Measurements from ENCODE around the gene MTHFD1. TPM values are rescaled to one million over a fixed set of nuclear protein-coding genes. Genes with fewer than 3 reads are reported as not detected.

MTHFD1 gene
- total RNA-seq, result 100 to 1,000 TPM; 124 to 129 TPM

GRCh38 chr14:64387782-64388532 lies at the start of gene MTHFD1:
MTHFD1 (plus strand) TSS chr14:64388353; CDS start chr14:64388428, 75 bp downstream.

DNA sequence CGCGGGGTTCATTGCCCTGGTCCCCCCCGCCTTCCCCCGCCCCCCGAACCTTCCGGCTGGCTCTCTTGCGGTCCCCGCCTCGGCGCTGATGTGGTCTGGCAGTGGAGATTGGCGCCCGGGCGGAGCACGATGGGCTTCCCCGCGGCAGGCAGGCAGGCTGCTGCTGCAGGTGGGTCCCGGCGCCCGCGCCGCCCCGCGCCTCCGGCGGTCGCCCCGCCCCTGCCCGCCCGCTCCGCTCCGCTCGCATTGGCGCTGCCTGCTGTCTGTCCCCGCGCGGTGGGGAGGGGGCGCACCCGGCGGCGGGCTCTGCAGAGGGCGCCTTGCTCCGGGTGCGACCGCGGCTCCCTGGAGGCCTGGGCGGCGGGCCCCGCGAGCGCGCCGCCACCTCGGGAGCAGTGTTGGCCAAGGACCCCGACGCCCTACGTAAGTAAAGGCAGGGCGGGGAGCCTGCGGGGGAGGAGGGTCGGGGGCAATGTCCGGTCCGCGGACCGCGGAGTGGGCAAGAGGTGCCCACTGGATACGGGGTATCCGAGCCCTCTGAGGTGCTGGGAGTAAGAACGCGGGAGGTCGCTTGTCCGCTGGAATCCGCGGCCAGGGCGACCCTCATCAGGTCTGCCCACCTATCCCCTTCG lies 77.2 kb downstream of the MTHFD1 start, which contains the start of gene AKAP5:
AKAP5 (plus strand) TSS at position 309 of the 632 bp plus-strand sequence. CDS start 2,896 bp downstream, outside the sequence.

DNA sequence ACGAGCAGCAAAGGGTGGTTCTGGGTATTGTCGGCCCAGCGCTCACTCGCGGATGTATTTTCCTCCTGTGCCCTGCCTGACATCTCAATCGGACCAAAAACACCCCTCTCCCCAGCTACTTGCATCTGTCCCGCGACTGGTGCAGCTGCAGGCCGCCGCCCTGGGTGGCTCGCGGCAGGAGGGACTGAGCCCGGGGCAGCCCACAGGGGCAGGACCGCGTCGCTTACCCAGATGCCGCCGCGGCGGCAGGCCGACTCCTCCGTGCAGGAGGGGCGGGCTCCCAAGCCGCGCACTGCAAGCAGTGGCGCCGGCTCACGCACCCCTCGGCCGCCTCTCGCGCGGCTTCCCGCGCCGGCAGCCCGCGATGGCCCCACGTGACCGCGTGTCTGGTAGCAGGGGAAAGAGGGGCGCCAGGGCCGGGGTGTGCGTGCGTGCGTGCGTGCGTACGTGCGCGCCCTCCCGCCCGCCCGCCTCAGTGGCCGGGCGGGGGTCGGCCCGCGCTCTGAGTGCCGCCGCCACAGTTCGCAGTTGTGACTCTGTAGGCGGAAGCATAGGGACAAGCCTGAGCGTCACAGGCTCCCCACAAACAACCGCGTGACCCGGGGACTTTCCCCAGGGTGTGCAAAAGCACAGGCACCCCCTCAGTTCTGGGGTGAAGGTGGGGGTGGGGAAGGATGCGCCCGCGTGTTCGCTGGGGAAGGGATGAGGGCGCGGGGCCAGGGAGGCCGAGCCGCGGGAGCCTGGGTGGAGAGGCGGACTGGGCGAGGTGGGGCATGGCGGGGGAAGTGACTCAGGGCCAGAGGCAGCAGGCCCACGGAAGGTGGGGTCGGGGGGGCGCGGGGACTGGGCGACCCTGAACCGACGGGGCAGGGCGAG lies 115.5 kb downstream of the MTHFD1 start, which contains the start of gene ZBTB25:
ZBTB25 (minus strand) TSS at position 405 of the 876 bp plus-strand sequence. CDS start 13,305 bp downstream, outside the sequence.

GRCh38 chr14:64504310-64504896 lies 116.2 kb downstream of the MTHFD1 start, which contains the start of gene ZBTB1:
ZBTB1 (plus strand) TSS chr14:64504770; CDS start chr14:64521505, 16,735 bp downstream.

Other genes with a start within 250 kb of the MTHFD1 start
- under 1 TPM in 1 of 2 experiments, not detected in 1; 0.05 TPM for gene ESR2, start 94.0 kb upstream of the MTHFD1 start, total RNA-seq
- gene AKAP5, start 77.1 kb downstream of the MTHFD1 start, total RNA-seq, result under 1 TPM; 0.50 to 0.67 TPM
- gene ZBTB25, start 115.5 kb downstream of the MTHFD1 start, total RNA-seq, result 10 to 100 TPM; 37.9 to 38.1 TPM
- gene ZBTB1, start 116.4 kb downstream of the MTHFD1 start, total RNA-seq, result 10 to 100 TPM; 90.1 to 91.0 TPM
- 1 to 10 TPM; 1.9 to 2.4 TPM for gene HSPA2, start 152.4 kb downstream of the MTHFD1 start, total RNA-seq
- under 1 TPM in 1 of 2 experiments, not detected in 1; 0.26 TPM for gene PPP1R36, start 161.6 kb downstream of the MTHFD1 start, total RNA-seq

Data from activated naive CD4-positive, alpha-beta T cell treated with anti-CD3 and anti-CD28 coated beads, Interleukin-2, amount 10 ng/mL, durations not matched to agents 5 hours and 36 hours (primary cell).